ENCODE results near the gene RAD51B.

- no peak for TF ChIP-seq CTCF (IDR thresholded peaks at IDR 0.05; ENCODE audit: poor library complexity)
- TF ChIP-seq EZH2 (IDR thresholded peaks at IDR 0.05; ENCODE audit: borderline replicate concordance): no peak
- TF ChIP-seq EZH2phosphoT487 (IDR thresholded peaks at IDR 0.05; ENCODE audit: low read depth, severe bottlenecking, unreplicated experiment): no peak
Observed at GRCh38 chr14:68590201-68590522, 770.6 kb downstream of the RAD51B start.

All from hepatocyte (in vitro differentiated cells).